ENCODE results near the gene HCRTR2. TPM values are rescaled to one million over a fixed set of nuclear protein-coding genes. Genes with fewer than 3 reads are reported as not detected.

The HCRTR2 gene
- total RNA-seq (under 1 TPM in 2 of 7 donors, not detected in 5; 0.11 to 0.12 TPM), polyA plus RNA-seq (under 1 TPM in 1 of 2 donors, not detected in 1; 0.04 TPM)
- long read RNA-seq, donor 1: 0 reads
- long read RNA-seq, donor 2: 0 reads
- long read RNA-seq, donor 3: 0 reads

GRCh38 chr6:55174211-55175026 lies at the start of gene HCRTR2:
Gene HCRTR2, plus strand, starts transcription at chr6:55174515. Its CDS starts 73 bp downstream, at chr6:55174588.
- H3K4me3 ChIP-seq: no peak within 1 kb of the TSS
- no peaks in the 10 kb centered on the region for H3K36me3 ChIP-seq
- H3K4me1 ChIP-seq (ENCODE audit: insufficient read depth): no peaks in the 10 kb centered on the region
- H3K27me3 ChIP-seq: no peaks in the 10 kb centered on the region
- H3K9me3 ChIP-seq: no peaks in the 10 kb centered on the region
- TF ChIP-seq POLR2A (IDR thresholded peaks at IDR 0.05): no peak
- TF ChIP-seq CTCF (IDR thresholded peaks at IDR 0.05): no peak
- TF ChIP-seq EP300 (IDR thresholded peaks at IDR 0.05): no peak
- no peak within 1 kb of the TSS for H3K27ac ChIP-seq
- intact Hi-C loops (cut with DNase I): no loop called here
- 1% methylated on average over 42 of the region's 42 CpGs for WGBS, 3 donors
- DNase-seq: no peak

GRCh38 chr6:55130806-55131324 lies 43.5 kb upstream of the HCRTR2 start:
- Histone ChIP-seq H3K27ac (no peak overlapping the region), H3K4me1 (ENCODE audit: insufficient read depth) (no peaks in the 10 kb centered on the region), H3K36me3 (no peaks in the 10 kb centered on the region), H3K9me3 (peaks cover 0 to 3% of the 10 kb centered on the region in 2 donors), H3K27me3 (no peaks in the 10 kb centered on the region), H3K4me3 (no peak overlapping the region)
- DNase-seq: no peak
- TF ChIP-seq POLR2A (IDR thresholded peaks at IDR 0.05) (no peak), CTCF (IDR thresholded peaks at IDR 0.05) (no peak), EP300 (IDR thresholded peaks at IDR 0.05) (no peak)
- intact Hi-C loops (cut with DNase I): no loop called here

- Histone ChIP-seq H3K27ac (no peak overlapping the region), H3K9me3 (peaks cover 0 to 3% of the 10 kb centered on the region in 2 donors), H3K4me1 (ENCODE audit: insufficient read depth) (no peaks in the 10 kb centered on the region), H3K27me3 (no peaks in the 10 kb centered on the region), H3K36me3 (no peaks in the 10 kb centered on the region), H3K4me3 (no peak overlapping the region)
- WGBS, 3 donors: 74 to 90% (median 80%) methylated on average over 1 of the region's 1 CpG
- no peak for DNase-seq
- TF ChIP-seq CTCF (IDR thresholded peaks at IDR 0.05) (no peak), POLR2A (IDR thresholded peaks at IDR 0.05) (no peak)
- intact Hi-C loops (cut with DNase I): no loop called here
Measured at GRCh38 chr6:55131616-55132015, 42.7 kb upstream of the HCRTR2 start.

- Histone ChIP-seq H3K27ac (no peak overlapping the region), H3K4me3 (no peak overlapping the region), H3K36me3 (no peaks in the 10 kb centered on the region), H3K27me3 (no peaks in the 10 kb centered on the region), H3K4me1 (ENCODE audit: insufficient read depth) (no peaks in the 10 kb centered on the region), H3K9me3 (no peaks in the 10 kb centered on the region)
- intact Hi-C loops (cut with DNase I): no loop called here
- no peak for DNase-seq
- no peak for TF ChIP-seq EP300 (IDR thresholded peaks at IDR 0.05)
- TF ChIP-seq POLR2A (IDR thresholded peaks at IDR 0.05): no peak
- no peak for TF ChIP-seq CTCF (IDR thresholded peaks at IDR 0.05)
Measured at GRCh38 chr6:55136916-55137315, 37.4 kb upstream of the HCRTR2 start.
